ENCODE results near the gene PTGER1.

The PTGER1 gene

GRCh38 chr19:14494910-14495671, 19.9 kb upstream of the PTGER1 start:
- Histone ChIP-seq H3K4me3 (ENCODE audit: low read length) (peak overlapping the region; percentile 70), H3K9ac (ENCODE audit: low read length) (peak overlapping the region; percentile 42), H3K4me1 (ENCODE audit: control insufficient read depth, insufficient read depth, low read length) (peaks cover 5% of the 10 kb centered on the region), H3K27ac (ENCODE audit: low read depth, low read length) (peak overlapping the region; percentile 58), H3K36me3 (ENCODE audit: control insufficient read depth, insufficient read depth, low read length) (no peaks in the 10 kb centered on the region), H3K27me3 (ENCODE audit: control insufficient read depth, insufficient read depth, low read length) (no peaks in the 10 kb centered on the region)

- Histone ChIP-seq H3K36me3 (ENCODE audit: control insufficient read depth, insufficient read depth, low read length) (no peaks in the 10 kb centered on the region), H3K27me3 (ENCODE audit: control insufficient read depth, insufficient read depth, low read length) (no peaks in the 10 kb centered on the region), H3K9ac (ENCODE audit: low read length) (no peak overlapping the region), H3K27ac (ENCODE audit: low read depth, low read length) (no peak overlapping the region), H3K4me1 (ENCODE audit: control insufficient read depth, insufficient read depth, low read length) (peaks cover 5% of the 10 kb centered on the region), H3K4me3 (ENCODE audit: low read length) (peak overlapping the region; percentile 70)
Measured at GRCh38 chr19:14494411-14494810, 19.3 kb upstream of the PTGER1 start.

- peaks cover 3% of the 10 kb centered on the region for H3K36me3 ChIP-seq (ENCODE audit: control insufficient read depth, insufficient read depth, low read length)
- H3K27me3 ChIP-seq (ENCODE audit: control insufficient read depth, insufficient read depth, low read length): no peaks in the 10 kb centered on the region
- H3K4me1 ChIP-seq (ENCODE audit: control insufficient read depth, insufficient read depth, low read length): peaks cover 5% of the 10 kb centered on the region
- H3K27ac ChIP-seq (ENCODE audit: low read depth, low read length): no peak overlapping the region
- no peak overlapping the region for H3K9ac ChIP-seq (ENCODE audit: low read length)
- no peak overlapping the region for H3K4me3 ChIP-seq (ENCODE audit: low read length)
Measured at GRCh38 chr19:14492756-14493337, 17.7 kb upstream of the PTGER1 start.

GRCh38 chr19:14487370-14488125, 12.4 kb upstream of the PTGER1 start:
- H3K36me3 ChIP-seq (ENCODE audit: control insufficient read depth, insufficient read depth, low read length): peaks cover 4% of the 10 kb centered on the region
- H3K4me1 ChIP-seq (ENCODE audit: control insufficient read depth, insufficient read depth, low read length): no peaks in the 10 kb centered on the region
- H3K27me3 ChIP-seq (ENCODE audit: control insufficient read depth, insufficient read depth, low read length): no peaks in the 10 kb centered on the region
- no peak overlapping the region for H3K4me3 ChIP-seq (ENCODE audit: low read length)
- H3K9ac ChIP-seq (ENCODE audit: low read length): no peak overlapping the region
- H3K27ac ChIP-seq (ENCODE audit: low read depth, low read length): no peak overlapping the region

- H3K4me3 ChIP-seq (ENCODE audit: low read length): no peak overlapping the region
- H3K36me3 ChIP-seq (ENCODE audit: control insufficient read depth, insufficient read depth, low read length): peaks cover 12% of the 10 kb centered on the region
- no peak overlapping the region for H3K9ac ChIP-seq (ENCODE audit: low read length)
- no peaks in the 10 kb centered on the region for H3K4me1 ChIP-seq (ENCODE audit: control insufficient read depth, insufficient read depth, low read length)
- no peak overlapping the region for H3K27ac ChIP-seq (ENCODE audit: low read depth, low read length)
- no peaks in the 10 kb centered on the region for H3K27me3 ChIP-seq (ENCODE audit: control insufficient read depth, insufficient read depth, low read length)
Measured at GRCh38 chr19:14482172-14482941, 7.2 kb upstream of the PTGER1 start.

- Histone ChIP-seq H3K27ac (ENCODE audit: low read depth, low read length) (no peak overlapping the region), H3K4me3 (ENCODE audit: low read length) (no peak overlapping the region), H3K27me3 (ENCODE audit: control insufficient read depth, insufficient read depth, low read length) (no peaks in the 10 kb centered on the region), H3K9ac (ENCODE audit: low read length) (no peak overlapping the region), H3K4me1 (ENCODE audit: control insufficient read depth, insufficient read depth, low read length) (no peaks in the 10 kb centered on the region), H3K36me3 (ENCODE audit: control insufficient read depth, insufficient read depth, low read length) (peaks cover 12% of the 10 kb centered on the region)
Measured at GRCh38 chr19:14480700-14481079, 5.5 kb upstream of the PTGER1 start.

GRCh38 chr19:14479975-14480699, 5.0 kb upstream of the PTGER1 start:
- Histone ChIP-seq H3K4me1 (ENCODE audit: control insufficient read depth, insufficient read depth, low read length) (no peaks in the 10 kb centered on the region), H3K4me3 (ENCODE audit: low read length) (no peak overlapping the region), H3K27ac (ENCODE audit: low read depth, low read length) (no peak overlapping the region), H3K36me3 (ENCODE audit: control insufficient read depth, insufficient read depth, low read length) (peaks cover 12% of the 10 kb centered on the region), H3K9ac (ENCODE audit: low read length) (no peak overlapping the region), H3K27me3 (ENCODE audit: control insufficient read depth, insufficient read depth, low read length) (no peaks in the 10 kb centered on the region)

- peaks cover 6% of the 10 kb centered on the region for H3K27me3 ChIP-seq (ENCODE audit: control insufficient read depth, insufficient read depth, low read length)
- H3K36me3 ChIP-seq (ENCODE audit: control insufficient read depth, insufficient read depth, low read length): peaks cover 12% of the 10 kb centered on the region
- no peak overlapping the region for H3K4me3 ChIP-seq (ENCODE audit: low read length)
- no peak overlapping the region for H3K9ac ChIP-seq (ENCODE audit: low read length)
- H3K4me1 ChIP-seq (ENCODE audit: control insufficient read depth, insufficient read depth, low read length): no peaks in the 10 kb centered on the region
- no peak overlapping the region for H3K27ac ChIP-seq (ENCODE audit: low read depth, low read length)
Measured at GRCh38 chr19:14479309-14479974, 4.3 kb upstream of the PTGER1 start.

- H3K27me3 ChIP-seq (ENCODE audit: control insufficient read depth, insufficient read depth, low read length): peaks cover 6% of the 10 kb centered on the region
- no peaks in the 10 kb centered on the region for H3K4me1 ChIP-seq (ENCODE audit: control insufficient read depth, insufficient read depth, low read length)
- no peak overlapping the region for H3K4me3 ChIP-seq (ENCODE audit: low read length)
- no peak overlapping the region for H3K27ac ChIP-seq (ENCODE audit: low read depth, low read length)
- H3K36me3 ChIP-seq (ENCODE audit: control insufficient read depth, insufficient read depth, low read length): peaks cover 12% of the 10 kb centered on the region
- no peak overlapping the region for H3K9ac ChIP-seq (ENCODE audit: low read length)
Measured at GRCh38 chr19:14478113-14478545, 3.0 kb upstream of the PTGER1 start.

- H3K27ac ChIP-seq (ENCODE audit: low read depth, low read length): no peak overlapping the region
- no peak overlapping the region for H3K9ac ChIP-seq (ENCODE audit: low read length)
- H3K4me1 ChIP-seq (ENCODE audit: control insufficient read depth, insufficient read depth, low read length): no peaks in the 10 kb centered on the region
- H3K36me3 ChIP-seq (ENCODE audit: control insufficient read depth, insufficient read depth, low read length): peaks cover 12% of the 10 kb centered on the region
- H3K4me3 ChIP-seq (ENCODE audit: low read length): no peak overlapping the region
- H3K27me3 ChIP-seq (ENCODE audit: control insufficient read depth, insufficient read depth, low read length): peaks cover 10% of the 10 kb centered on the region
Measured at GRCh38 chr19:14477418-14478112, 2.4 kb upstream of the PTGER1 start.

Measured in rectal smooth muscle tissue (tissue), 1 donor.